A549 (cell line): ENCODE measurements around the gene PPA2.

Experiments
- CTCF ChIP-seq: fragments of >200 bp; sonication (Bioruptor Twin); formaldehyde crosslinking; IDR thresholded peaks from 3 replicates; pipeline ENCODE4 v1.5.1; 2016
- EP300 ChIP-seq, 2 experiments: fragments of >200 bp; sonication (Bioruptor Twin); formaldehyde crosslinking; IDR thresholded peaks; 2 replicates in 1 of 2; 3 replicates in 1 of 2; pipeline ENCODE4 v1.6.1; 2016 to 2017
- HDAC2 ChIP-seq: fragments of 200-600 bp; sonication (generic); IDR thresholded peaks from 2 replicates; pipeline ENCODE4 v1.6.1; 2016
- MYC ChIP-seq: IDR thresholded peaks from 2 replicates; pipeline ENCODE4 v1.6.1; 2012; ENCODE audit warnings: mild to moderate bottlenecking, inconsistent platforms, low read length, improper control_type of control experiment, borderline replicate concordance
- POLR2A ChIP-seq: IDR thresholded peaks from 2 replicates; pipeline ENCODE4 v1.6.1; 2012; ENCODE audit warnings: mild to moderate bottlenecking, low read length
- TF ChIP-seq, protein P1 (sequence below): fragments of 200-600 bp; sonication (generic); IDR thresholded peaks from 2 replicates; pipeline ENCODE4 v1.6.1; 2016; ENCODE audit warnings: antibody characterized with exemption, mild to moderate bottlenecking, moderate library complexity

DNA sequence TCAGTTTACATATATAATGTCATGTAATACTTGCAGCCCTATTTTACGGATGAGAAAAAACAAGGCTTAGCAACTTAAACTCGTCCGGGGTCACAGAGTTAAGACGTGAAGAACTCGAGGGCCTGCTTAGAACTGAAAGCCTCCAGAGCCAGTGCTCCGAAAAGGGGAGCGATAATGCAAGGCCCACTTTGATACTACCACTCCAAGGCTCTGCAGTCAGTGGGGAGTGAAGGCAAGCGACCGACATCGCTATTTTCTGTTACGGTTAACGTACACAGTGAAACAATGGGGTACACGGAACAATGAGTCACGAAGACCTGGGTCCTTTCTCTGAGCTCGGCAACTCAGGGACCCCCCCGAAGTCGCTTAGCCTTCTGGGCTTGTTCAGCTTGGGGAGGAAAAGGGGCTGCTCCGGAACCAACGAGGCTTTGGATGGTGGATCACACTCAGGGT, 965 bp downstream of the PPA2 start:
- no peak for TF ChIP-seq EP300 (IDR thresholded peaks at IDR 0.05)
- TF ChIP-seq, protein P1, sequence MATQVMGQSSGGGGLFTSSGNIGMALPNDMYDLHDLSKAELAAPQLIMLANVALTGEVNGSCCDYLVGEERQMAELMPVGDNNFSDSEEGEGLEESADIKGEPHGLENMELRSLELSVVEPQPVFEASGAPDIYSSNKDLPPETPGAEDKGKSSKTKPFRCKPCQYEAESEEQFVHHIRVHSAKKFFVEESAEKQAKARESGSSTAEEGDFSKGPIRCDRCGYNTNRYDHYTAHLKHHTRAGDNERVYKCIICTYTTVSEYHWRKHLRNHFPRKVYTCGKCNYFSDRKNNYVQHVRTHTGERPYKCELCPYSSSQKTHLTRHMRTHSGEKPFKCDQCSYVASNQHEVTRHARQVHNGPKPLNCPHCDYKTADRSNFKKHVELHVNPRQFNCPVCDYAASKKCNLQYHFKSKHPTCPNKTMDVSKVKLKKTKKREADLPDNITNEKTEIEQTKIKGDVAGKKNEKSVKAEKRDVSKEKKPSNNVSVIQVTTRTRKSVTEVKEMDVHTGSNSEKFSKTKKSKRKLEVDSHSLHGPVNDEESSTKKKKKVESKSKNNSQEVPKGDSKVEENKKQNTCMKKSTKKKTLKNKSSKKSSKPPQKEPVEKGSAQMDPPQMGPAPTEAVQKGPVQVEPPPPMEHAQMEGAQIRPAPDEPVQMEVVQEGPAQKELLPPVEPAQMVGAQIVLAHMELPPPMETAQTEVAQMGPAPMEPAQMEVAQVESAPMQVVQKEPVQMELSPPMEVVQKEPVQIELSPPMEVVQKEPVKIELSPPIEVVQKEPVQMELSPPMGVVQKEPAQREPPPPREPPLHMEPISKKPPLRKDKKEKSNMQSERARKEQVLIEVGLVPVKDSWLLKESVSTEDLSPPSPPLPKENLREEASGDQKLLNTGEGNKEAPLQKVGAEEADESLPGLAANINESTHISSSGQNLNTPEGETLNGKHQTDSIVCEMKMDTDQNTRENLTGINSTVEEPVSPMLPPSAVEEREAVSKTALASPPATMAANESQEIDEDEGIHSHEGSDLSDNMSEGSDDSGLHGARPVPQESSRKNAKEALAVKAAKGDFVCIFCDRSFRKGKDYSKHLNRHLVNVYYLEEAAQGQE: no peak
- TF ChIP-seq HDAC2: no peak
- no peak for TF ChIP-seq POLR2A
- no peak for TF ChIP-seq CTCF
- TF ChIP-seq MYC: no peak
